WERI-Rb-1 (cell line): ENCODE measurements around the gene UNC5CL.
"Not testable (repeated sequence)": the region's sequence is repeated elsewhere in the genome, so short reads cannot be mapped to it uniquely, and the experiment has no call there.

ENCODE experiments used
- DNase-seq: peaks from one replicate; pipeline ENCODE4 v3.0.0-alpha.2; 2020
- H3K27ac ChIP-seq: fragments of 250-450 bp; sonication (Bioruptor Pico); 2 replicates; pipeline ENCODE4 v1.5.1; 2020; ENCODE audit warnings: mild to moderate bottlenecking, moderate library complexity
- H3K27me3 ChIP-seq: fragments of 250-450 bp; sonication (Bioruptor Pico); 2 replicates; pipeline ENCODE4 v1.5.1; 2021; ENCODE audit warnings: mild to moderate bottlenecking, low read depth, moderate library complexity; ENCODE audit not compliant: insufficient read depth, severe bottlenecking
- H3K36me3 ChIP-seq: fragments of 250-450 bp; sonication (Bioruptor Pico); 2 replicates; pipeline ENCODE4 v1.5.1; 2020; ENCODE audit warnings: mild to moderate bottlenecking, moderate library complexity
- H3K4me3 ChIP-seq: 2 replicates; pipeline ENCODE4 v1.5.1; 2011; ENCODE audit warnings: low read depth, mild to moderate bottlenecking, control low read depth, low read length
- H3K9me3 ChIP-seq: fragments of 250-450 bp; sonication (Bioruptor Pico); 2 replicates; pipeline ENCODE4 v1.5.1; 2021; ENCODE audit warnings: mild to moderate bottlenecking, moderate library complexity; ENCODE audit not compliant: severe bottlenecking
- CTCF ChIP-seq: IDR thresholded peaks from 2 replicates; pipeline ENCODE4 v1.5.1; 2011; ENCODE audit warnings: low read depth, mild to moderate bottlenecking, control low read depth, inconsistent platforms, low read length

UNC5CL gene

GRCh38 chr6:41006217-41006616 is 32.8 kb downstream of the UNC5CL start:
- peak; percentile 78 for TF ChIP-seq CTCF
- not testable (repeated sequence) for H3K9me3 ChIP-seq, H3K27me3 ChIP-seq, H3K27ac ChIP-seq, H3K4me3 ChIP-seq, H3K36me3 ChIP-seq
- DNase-seq: peak; percentile 76

GRCh38 chr6:41002168-41002567 is 36.9 kb downstream of the UNC5CL start:
- no peak for DNase-seq
- Histone ChIP-seq H3K9me3 (no peaks in the 10 kb centered on the region), H3K27me3 (no peaks in the 10 kb centered on the region), H3K4me3 (no peak overlapping the region), H3K27ac (no peak overlapping the region), H3K36me3 (no peaks in the 10 kb centered on the region)
- TF ChIP-seq CTCF: no peak

GRCh38 chr6:41000248-41000647 is 38.8 kb downstream of the UNC5CL start:
- Histone ChIP-seq H3K36me3 (no peaks in the 10 kb centered on the region), H3K27me3 (no peaks in the 10 kb centered on the region), H3K9me3 (no peaks in the 10 kb centered on the region), H3K4me3 (no peak overlapping the region), H3K27ac (no peak overlapping the region)
- TF ChIP-seq CTCF: no peak
- DNase-seq: no peak

- peak; percentile 52 for TF ChIP-seq CTCF
- H3K27me3 ChIP-seq: no peaks in the 10 kb centered on the region
- H3K4me3 ChIP-seq: no peak overlapping the region
- no peaks in the 10 kb centered on the region for H3K9me3 ChIP-seq
- peak; percentile 32 for DNase-seq
- H3K27ac ChIP-seq: no peak overlapping the region
- H3K36me3 ChIP-seq: no peaks in the 10 kb centered on the region
Measured at GRCh38 chr6:40999569-40999968, 39.5 kb downstream of the UNC5CL start.

GRCh38 chr6:40998661-40999060 is 40.4 kb downstream of the UNC5CL start:
- DNase-seq: no peak
- Histone ChIP-seq H3K27me3 (no peaks in the 10 kb centered on the region), H3K27ac (no peak overlapping the region), H3K36me3 (no peaks in the 10 kb centered on the region), H3K9me3 (no peaks in the 10 kb centered on the region), H3K4me3 (no peak overlapping the region)
- no peak for TF ChIP-seq CTCF

- Histone ChIP-seq H3K36me3 (no peaks in the 10 kb centered on the region), H3K27me3 (no peaks in the 10 kb centered on the region), H3K9me3 (no peaks in the 10 kb centered on the region), H3K4me3 (no peak overlapping the region), H3K27ac (no peak overlapping the region)
- TF ChIP-seq CTCF: no peak
- no peak for DNase-seq
Measured at GRCh38 chr6:40997234-40997957, 41.6 kb downstream of the UNC5CL start.
